H1 (cell line): ENCODE measurements around the gene DDAH2. TPM values are rescaled to one million over a fixed set of nuclear protein-coding genes. Genes with fewer than 3 reads are reported as not detected.
A peak's percentile ranks its signal among the peaks of the same experiment; 100 is the strongest.

ENCODE experiments used
- BRCA1 ChIP-seq: IDR thresholded peaks from 2 replicates; pipeline ENCODE4 v1.6.1; 2012; ENCODE audit warnings: low read depth, low read length, improper control_type of control experiment
- CBX8 ChIP-seq: fragments of 300-800, 300-1000 bp; sonication (generic); IDR thresholded peaks from 2 replicates; pipeline ENCODE4 v1.7.1; 2016; ENCODE audit warnings: low read depth, low read length, borderline replicate concordance
- CHD2 ChIP-seq: IDR thresholded peaks from 2 replicates; pipeline ENCODE4 v1.6.1; 2012; ENCODE audit warnings: low read length, improper control_type of control experiment
- CHD7 ChIP-seq: fragments of 300-600 bp; sonication (generic); IDR thresholded peaks from 2 replicates; pipeline ENCODE4 v1.7.1; 2012; ENCODE audit warnings: low read length, moderate library complexity, mild to moderate bottlenecking, inconsistent platforms; ENCODE audit not compliant: insufficient replicate concordance
- EGR1 ChIP-seq: IDR thresholded peaks from 2 replicates; pipeline ENCODE4 v1.6.1; 2011; ENCODE audit warnings: low read depth, low read length, borderline replicate concordance
- HDAC2 ChIP-seq, 2 experiments: fragments of 300-600 bp in 1 of 2; sonication (generic) in 1 of 2; IDR thresholded peaks; 2 replicates each; pipeline ENCODE4 v1.6.1; 2011 to 2012; ENCODE audit warnings: low read depth in 2 of 2, low read length in 2 of 2, mild to moderate bottlenecking in 2 of 2, moderate library complexity in 2 of 2, borderline replicate concordance in 1 of 2, inconsistent platforms in 1 of 2
- KDM5A ChIP-seq: fragments of 200-600 bp; IDR thresholded peaks from 2 replicates; pipeline ENCODE4 v1.7.1; 2012; ENCODE audit warnings: mild to moderate bottlenecking, low read length, inconsistent platforms, mixed read lengths
- NANOG ChIP-seq: IDR thresholded peaks from 2 replicates; pipeline ENCODE4 v1.6.1; 2011; ENCODE audit warnings: low read length, low read depth, mild to moderate bottlenecking, inconsistent platforms; ENCODE audit not compliant: insufficient read depth, poor library complexity, severe bottlenecking
- NRF1 ChIP-seq: IDR thresholded peaks from 2 replicates; pipeline ENCODE4 v1.6.1; 2011; ENCODE audit warnings: mild to moderate bottlenecking, low read depth, low read length, improper control_type of control experiment
- TBP ChIP-seq: IDR thresholded peaks from 2 replicates; pipeline ENCODE4 v1.6.1; 2011; ENCODE audit warnings: low read depth, low read length, improper control_type of control experiment
- polyA plus RNA-seq, 7 experiments: library from polyadenylated mRNA; depleted of rRNA in 3 of 7; stranded (reverse) in 5 of 7; unstranded in 2 of 7; fragments of >200 nt in 5 of 7; fragments of 200-250 nt in 2 of 7; gene quantifications; 1 replicate in 5 of 7; 2 replicates in 1 of 7; 4 replicates in 1 of 7; pipeline versions ENCODE4 v1.2.1 to v1.2.3, GENCODE V29; 2011 to 2013; ENCODE audit warnings: missing spikeins in 2 of 7, mixed read lengths in 2 of 7
- total RNA-seq: library from RNA; stranded (reverse); fragmentation: NEBNext Ultra II Directional; extraction: Animal tissue kit (Norgen Biotek cat#: 25700); gene quantifications from 2 replicates; pipeline ENCODE4 v1.2.1, GENCODE V29; 2021

Gene DDAH2
- total and polyA plus RNA-seq, 2 of the 8 experiments (the other 6 are each of a cell fraction or from before 2014, with no cell fraction given), result 53.3 to 73.5 TPM

DNA sequence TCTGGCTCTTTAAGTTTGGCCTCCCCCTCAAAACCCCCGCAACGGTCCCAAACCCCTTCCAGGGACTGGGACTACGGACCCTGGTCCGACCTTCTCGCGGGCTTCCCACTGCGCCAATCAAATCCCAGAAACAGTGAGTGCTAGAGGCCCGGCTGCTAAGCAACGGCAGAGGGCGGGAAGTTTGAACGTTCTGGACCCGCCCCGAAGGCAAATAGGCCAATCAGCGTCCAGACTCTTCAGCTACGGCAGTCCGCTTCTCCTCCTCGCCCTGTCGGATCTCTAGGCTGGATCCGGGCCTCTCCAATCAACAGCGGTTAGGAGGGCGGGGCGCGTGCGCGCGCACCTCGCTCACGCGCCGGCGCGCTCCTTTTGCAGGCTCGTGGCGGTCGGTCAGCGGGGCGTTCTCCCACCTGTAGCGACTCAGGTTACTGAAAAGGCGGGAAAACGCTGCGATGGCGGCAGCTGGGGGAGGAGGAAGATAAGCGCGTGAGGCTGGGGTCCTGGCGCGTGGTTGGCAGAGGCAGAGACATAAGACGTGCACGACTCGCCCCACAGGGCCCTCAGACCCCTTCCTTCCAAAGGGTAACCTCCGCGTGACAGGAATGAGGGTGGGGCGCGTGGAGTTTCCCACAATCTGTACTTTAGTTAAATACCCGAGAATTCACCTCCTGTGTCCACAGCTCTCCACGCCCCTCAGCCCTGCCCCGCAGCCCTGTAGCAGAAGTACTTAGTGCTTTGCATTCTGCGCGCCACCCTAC, 10.7 kb upstream of the DDAH2 start, which contains the start of gene MSH5 (continued):
- TF ChIP-seq BRCA1 (no peak), NRF1 (peak; percentile 63), NANOG (peak; percentile 49), CBX8 (no peak), KDM5A (no peak), CHD7 (no peak), HDAC2 (IDR thresholded peaks at IDR 0.05; ENCODE audit: borderline replicate concordance in 1 of 2, low read depth in 2 of 2, low read length in 2 of 2) (peak in 1 of 2 experiments; percentile 86; a peak in 1 of 4 replicates), CHD2 (peak; percentile 80; the same call in 1 of the 2 replicates), TBP (peak; percentile 69), EGR1 (no peak; the same call in 1 of the 2 replicates)
